ENCODE measurements around the gene NDUFA13.

GRCh38 chr19:19528721-19529490 is 12.9 kb downstream of the NDUFA13 start, which contains the start of gene YJEFN3:
- TF ChIP-seq EZH2phosphoT487 (IDR thresholded peaks at IDR 0.05; ENCODE audit: low read length) (no peak), CTCF (IDR thresholded peaks at IDR 0.05; ENCODE audit: low read length) (no peak)
